ENCODE data around the gene SYNRG. TPM values are rescaled to one million over a fixed set of nuclear protein-coding genes. Genes with fewer than 3 reads are reported as not detected.
A peak's percentile ranks its signal among the peaks of the same experiment; 100 is the strongest.

SYNRG gene
- total and polyA plus RNA-seq, 2 of the 13 experiments (the other 11 are each of a cell fraction or from before 2014, with no cell fraction given): 7.3 to 8.7 TPM

DNA sequence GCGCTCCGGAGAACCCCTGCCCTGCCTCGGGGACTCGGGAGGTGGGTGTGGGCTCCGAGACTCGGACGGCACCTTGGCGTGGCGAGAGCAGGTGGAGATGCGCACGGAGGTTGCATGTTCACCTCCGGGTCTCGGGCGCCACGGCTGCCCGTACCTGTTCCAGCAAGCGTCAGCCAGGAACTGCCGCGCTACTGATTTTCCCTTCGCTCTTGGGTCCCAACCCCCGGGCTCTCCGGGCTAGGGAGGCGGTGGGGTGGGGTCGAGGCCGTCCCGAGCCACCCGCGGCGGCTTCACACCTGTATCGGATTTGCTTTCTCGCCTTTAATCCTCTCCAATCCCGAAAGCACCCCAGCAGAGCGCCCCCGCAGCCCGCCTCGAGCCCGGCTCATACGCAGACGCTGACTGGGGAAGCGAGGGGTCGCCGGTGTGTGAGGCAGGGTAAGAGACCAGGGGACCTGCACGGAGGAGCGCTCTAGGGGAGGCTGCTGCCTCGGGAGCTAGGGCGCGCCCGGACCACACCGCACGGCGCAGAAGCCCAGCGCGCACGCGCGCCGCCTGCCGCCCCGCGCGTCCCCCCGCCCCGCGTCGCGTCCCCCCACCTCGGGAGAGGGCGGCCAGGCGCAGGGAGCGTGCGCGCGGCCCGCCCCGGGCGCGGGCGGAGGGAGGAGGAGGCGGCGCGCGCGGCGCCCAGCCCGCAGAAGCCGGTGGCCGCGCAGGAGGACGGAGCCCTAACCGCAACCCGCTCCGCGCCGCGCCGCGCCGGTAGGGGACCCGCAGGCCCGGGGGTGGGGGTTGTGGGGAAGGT, 119.8 kb downstream of the SYNRG start, which contains the start of gene DUSP14 (continued):
- TF ChIP-seq, protein P1, sequence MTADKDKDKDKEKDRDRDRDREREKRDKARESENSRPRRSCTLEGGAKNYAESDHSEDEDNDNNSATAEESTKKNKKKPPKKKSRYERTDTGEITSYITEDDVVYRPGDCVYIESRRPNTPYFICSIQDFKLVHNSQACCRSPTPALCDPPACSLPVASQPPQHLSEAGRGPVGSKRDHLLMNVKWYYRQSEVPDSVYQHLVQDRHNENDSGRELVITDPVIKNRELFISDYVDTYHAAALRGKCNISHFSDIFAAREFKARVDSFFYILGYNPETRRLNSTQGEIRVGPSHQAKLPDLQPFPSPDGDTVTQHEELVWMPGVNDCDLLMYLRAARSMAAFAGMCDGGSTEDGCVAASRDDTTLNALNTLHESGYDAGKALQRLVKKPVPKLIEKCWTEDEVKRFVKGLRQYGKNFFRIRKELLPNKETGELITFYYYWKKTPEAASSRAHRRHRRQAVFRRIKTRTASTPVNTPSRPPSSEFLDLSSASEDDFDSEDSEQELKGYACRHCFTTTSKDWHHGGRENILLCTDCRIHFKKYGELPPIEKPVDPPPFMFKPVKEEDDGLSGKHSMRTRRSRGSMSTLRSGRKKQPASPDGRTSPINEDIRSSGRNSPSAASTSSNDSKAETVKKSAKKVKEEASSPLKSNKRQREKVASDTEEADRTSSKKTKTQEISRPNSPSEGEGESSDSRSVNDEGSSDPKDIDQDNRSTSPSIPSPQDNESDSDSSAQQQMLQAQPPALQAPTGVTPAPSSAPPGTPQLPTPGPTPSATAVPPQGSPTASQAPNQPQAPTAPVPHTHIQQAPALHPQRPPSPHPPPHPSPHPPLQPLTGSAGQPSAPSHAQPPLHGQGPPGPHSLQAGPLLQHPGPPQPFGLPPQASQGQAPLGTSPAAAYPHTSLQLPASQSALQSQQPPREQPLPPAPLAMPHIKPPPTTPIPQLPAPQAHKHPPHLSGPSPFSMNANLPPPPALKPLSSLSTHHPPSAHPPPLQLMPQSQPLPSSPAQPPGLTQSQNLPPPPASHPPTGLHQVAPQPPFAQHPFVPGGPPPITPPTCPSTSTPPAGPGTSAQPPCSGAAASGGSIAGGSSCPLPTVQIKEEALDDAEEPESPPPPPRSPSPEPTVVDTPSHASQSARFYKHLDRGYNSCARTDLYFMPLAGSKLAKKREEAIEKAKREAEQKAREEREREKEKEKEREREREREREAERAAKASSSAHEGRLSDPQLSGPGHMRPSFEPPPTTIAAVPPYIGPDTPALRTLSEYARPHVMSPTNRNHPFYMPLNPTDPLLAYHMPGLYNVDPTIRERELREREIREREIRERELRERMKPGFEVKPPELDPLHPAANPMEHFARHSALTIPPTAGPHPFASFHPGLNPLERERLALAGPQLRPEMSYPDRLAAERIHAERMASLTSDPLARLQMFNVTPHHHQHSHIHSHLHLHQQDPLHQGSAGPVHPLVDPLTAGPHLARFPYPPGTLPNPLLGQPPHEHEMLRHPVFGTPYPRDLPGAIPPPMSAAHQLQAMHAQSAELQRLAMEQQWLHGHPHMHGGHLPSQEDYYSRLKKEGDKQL (CRISPR knock-in tag; IDR thresholded peaks at IDR 0.05; ENCODE audit: low read depth): no peak
- no peak for TF ChIP-seq ZNF652 (CRISPR knock-in tag; IDR thresholded peaks at IDR 0.05; ENCODE audit: borderline replicate concordance, low read depth)
- no peak for TF ChIP-seq ZNF737 (CRISPR knock-in tag; IDR thresholded peaks at IDR 0.05; ENCODE audit: borderline replicate concordance)
- no peak for TF ChIP-seq CENPT (CRISPR knock-in tag; IDR thresholded peaks at IDR 0.05; ENCODE audit: low read depth)
- TF ChIP-seq KAT8 (CRISPR knock-in tag; IDR thresholded peaks at IDR 0.05): 0 out of 2 replicates have a peak, but pooled peaks have one; percentile 50
- TF ChIP-seq ZNF451 (CRISPR knock-in tag; IDR thresholded peaks at IDR 0.05): no peak; the same call in 1 of the 2 replicates
- TF ChIP-seq ZBTB38 (CRISPR knock-in tag; IDR thresholded peaks at IDR 0.05): no peak; the same call in 1 of the 2 replicates
- TF ChIP-seq, protein P2, sequence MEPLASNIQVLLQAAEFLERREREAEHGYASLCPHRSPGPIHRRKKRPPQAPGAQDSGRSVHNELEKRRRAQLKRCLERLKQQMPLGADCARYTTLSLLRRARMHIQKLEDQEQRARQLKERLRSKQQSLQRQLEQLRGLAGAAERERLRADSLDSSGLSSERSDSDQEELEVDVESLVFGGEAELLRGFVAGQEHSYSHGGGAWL (CRISPR knock-in tag; IDR thresholded peaks at IDR 0.05): peak; percentile 19; the same call in 1 of the 2 replicates
- no peak for TF ChIP-seq EP300 (IDR thresholded peaks at IDR 0.05; ENCODE audit: low read depth in 2 of 2, low read length in 2 of 2)
- no peak for TF ChIP-seq EP300 (CRISPR knock-in tag; IDR thresholded peaks at IDR 0.05; ENCODE audit: borderline replicate concordance)
- no peak for TF ChIP-seq ETV5 (CRISPR knock-in tag; IDR thresholded peaks at IDR 0.05; ENCODE audit: borderline replicate concordance)
- TF ChIP-seq TSC22D2 (CRISPR knock-in tag; IDR thresholded peaks at IDR 0.05; ENCODE audit: borderline replicate concordance): no peak
- TF ChIP-seq HMG20A (CRISPR knock-in tag; IDR thresholded peaks at IDR 0.05; ENCODE audit: borderline replicate concordance): no peak
- no peak for TF ChIP-seq TAF15 (IDR thresholded peaks at IDR 0.05; ENCODE audit: low read depth, low read length, poor library complexity, severe bottlenecking)
- TF ChIP-seq, protein P3, sequence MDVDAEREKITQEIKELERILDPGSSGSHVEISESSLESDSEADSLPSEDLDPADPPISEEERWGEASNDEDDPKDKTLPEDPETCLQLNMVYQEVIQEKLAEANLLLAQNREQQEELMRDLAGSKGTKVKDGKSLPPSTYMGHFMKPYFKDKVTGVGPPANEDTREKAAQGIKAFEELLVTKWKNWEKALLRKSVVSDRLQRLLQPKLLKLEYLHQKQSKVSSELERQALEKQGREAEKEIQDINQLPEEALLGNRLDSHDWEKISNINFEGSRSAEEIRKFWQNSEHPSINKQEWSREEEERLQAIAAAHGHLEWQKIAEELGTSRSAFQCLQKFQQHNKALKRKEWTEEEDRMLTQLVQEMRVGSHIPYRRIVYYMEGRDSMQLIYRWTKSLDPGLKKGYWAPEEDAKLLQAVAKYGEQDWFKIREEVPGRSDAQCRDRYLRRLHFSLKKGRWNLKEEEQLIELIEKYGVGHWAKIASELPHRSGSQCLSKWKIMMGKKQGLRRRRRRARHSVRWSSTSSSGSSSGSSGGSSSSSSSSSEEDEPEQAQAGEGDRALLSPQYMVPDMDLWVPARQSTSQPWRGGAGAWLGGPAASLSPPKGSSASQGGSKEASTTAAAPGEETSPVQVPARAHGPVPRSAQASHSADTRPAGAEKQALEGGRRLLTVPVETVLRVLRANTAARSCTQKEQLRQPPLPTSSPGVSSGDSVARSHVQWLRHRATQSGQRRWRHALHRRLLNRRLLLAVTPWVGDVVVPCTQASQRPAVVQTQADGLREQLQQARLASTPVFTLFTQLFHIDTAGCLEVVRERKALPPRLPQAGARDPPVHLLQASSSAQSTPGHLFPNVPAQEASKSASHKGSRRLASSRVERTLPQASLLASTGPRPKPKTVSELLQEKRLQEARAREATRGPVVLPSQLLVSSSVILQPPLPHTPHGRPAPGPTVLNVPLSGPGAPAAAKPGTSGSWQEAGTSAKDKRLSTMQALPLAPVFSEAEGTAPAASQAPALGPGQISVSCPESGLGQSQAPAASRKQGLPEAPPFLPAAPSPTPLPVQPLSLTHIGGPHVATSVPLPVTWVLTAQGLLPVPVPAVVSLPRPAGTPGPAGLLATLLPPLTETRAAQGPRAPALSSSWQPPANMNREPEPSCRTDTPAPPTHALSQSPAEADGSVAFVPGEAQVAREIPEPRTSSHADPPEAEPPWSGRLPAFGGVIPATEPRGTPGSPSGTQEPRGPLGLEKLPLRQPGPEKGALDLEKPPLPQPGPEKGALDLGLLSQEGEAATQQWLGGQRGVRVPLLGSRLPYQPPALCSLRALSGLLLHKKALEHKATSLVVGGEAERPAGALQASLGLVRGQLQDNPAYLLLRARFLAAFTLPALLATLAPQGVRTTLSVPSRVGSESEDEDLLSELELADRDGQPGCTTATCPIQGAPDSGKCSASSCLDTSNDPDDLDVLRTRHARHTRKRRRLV (CRISPR knock-in tag; IDR thresholded peaks at IDR 0.05): no peak
- no peak for TF ChIP-seq TBL1XR1 (IDR thresholded peaks at IDR 0.05; ENCODE audit: borderline replicate concordance, low read length, partially characterized antibody)
- TF ChIP-seq YY1 (IDR thresholded peaks at IDR 0.05; ENCODE audit: insufficient read depth, insufficient replicate concordance, low read depth, low read length): no peak

Data from HepG2 (cell line).